Esophagus muscularis mucosa (tissue), 3 donors: ENCODE results near the gene FAM241A.
"Not testable (repeated sequence)": the region's sequence is repeated elsewhere in the genome, so short reads cannot be mapped to it uniquely, and the experiment has no call there.

Source experiments
- CTCF ChIP-seq, 3 experiments: fragments of 200-600 bp in 2 of 3; fragments of 450-650 bp in 1 of 3; sonication (generic) in 2 of 3; IDR thresholded peaks; one replicate each; pipeline ENCODE4 v1.5.1; 2017 to 2019; ENCODE audit warnings: antibody characterized with exemption in 3 of 3, mild to moderate bottlenecking in 2 of 3, moderate library complexity in 1 of 3
- POLR2A ChIP-seq: fragments of 450-650 bp; IDR thresholded peaks from one replicate; pipeline ENCODE4 v1.6.1; 2017; ENCODE audit warnings: antibody characterized with exemption, moderate library complexity, mild to moderate bottlenecking, low read depth
- POLR2AphosphoS5 ChIP-seq, 2 donors: sonication (generic); formaldehyde crosslinking; IDR thresholded peaks; one replicate each; pipeline ENCODE4 v1.6.1; 2017; ENCODE audit warnings: antibody characterized with exemption in 2 of 2

DNA sequence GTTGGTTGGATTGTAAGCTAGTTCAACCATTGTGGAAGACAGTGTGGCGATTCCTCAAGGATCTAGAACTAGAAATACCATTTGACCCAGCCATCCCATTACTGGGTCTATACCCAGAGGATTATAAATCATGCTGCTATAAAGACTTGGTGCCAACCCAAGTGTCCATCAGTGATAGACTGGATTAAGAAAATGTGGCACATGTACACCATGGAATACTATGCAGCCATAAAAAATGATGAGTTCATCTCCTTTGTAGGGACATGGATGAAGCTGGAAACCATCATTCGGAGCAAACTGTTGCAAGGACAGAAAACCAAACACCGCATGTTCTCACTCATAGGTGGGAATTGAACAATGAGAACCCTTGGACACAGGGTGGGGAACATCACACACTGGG is 18.5 kb downstream of the FAM241A start:
- not testable (repeated sequence) for TF ChIP-seq CTCF (IDR thresholded peaks at IDR 0.05); POLR2A; POLR2AphosphoS5 (IDR thresholded peaks at IDR 0.05)
